ENCODE data around the gene MED15.

DNA sequence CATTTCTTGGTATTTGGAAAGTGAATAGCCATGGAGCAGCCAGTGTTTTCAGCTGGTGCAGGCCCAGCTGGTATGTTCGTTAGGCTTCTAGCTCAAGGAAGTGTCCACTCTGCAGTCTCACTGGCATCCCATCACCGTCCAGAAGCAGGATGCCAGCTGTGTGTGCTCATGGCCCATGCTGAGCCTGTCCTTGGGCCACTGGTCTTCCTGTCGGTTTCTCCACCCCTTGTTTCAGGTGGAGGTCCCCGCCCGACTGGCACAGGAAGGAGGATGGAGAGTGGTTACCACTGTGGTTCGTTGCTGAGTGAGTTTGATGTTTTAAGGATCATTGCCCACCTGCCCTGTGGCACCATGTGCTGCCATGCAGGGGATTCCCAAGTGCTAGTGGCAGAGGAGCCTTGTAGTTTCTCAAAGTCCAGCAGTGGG lies 63.7 kb downstream of the MED15 start:
- TF ChIP-seq FOS (IDR thresholded peaks at IDR 0.05; ENCODE audit: low read depth, low read length) (no peak), MXI1 (IDR thresholded peaks at IDR 0.05; ENCODE audit: borderline replicate concordance, low read depth, low read length) (no peak), RFX5 (IDR thresholded peaks at IDR 0.05; ENCODE audit: low read depth, low read length) (no peak), RAD21 (IDR thresholded peaks at IDR 0.05; ENCODE audit: low read length) (no peak), POLR2A (IDR thresholded peaks at IDR 0.05; ENCODE audit: low read depth, low read length) (no peak), USF2 (IDR thresholded peaks at IDR 0.05; ENCODE audit: low read depth, low read length) (no peak), BHLHE40 (IDR thresholded peaks at IDR 0.05; ENCODE audit: low read depth, low read length) (no peak), MAFK (IDR thresholded peaks at IDR 0.05; ENCODE audit: low read depth, low read length) (no peak), RCOR1 (IDR thresholded peaks at IDR 0.05; ENCODE audit: insufficient replicate concordance, low read length) (no peak), MAZ (IDR thresholded peaks at IDR 0.05; ENCODE audit: borderline replicate concordance, low read depth, low read length) (no peak)
- TF ChIP-seq, protein P1, sequence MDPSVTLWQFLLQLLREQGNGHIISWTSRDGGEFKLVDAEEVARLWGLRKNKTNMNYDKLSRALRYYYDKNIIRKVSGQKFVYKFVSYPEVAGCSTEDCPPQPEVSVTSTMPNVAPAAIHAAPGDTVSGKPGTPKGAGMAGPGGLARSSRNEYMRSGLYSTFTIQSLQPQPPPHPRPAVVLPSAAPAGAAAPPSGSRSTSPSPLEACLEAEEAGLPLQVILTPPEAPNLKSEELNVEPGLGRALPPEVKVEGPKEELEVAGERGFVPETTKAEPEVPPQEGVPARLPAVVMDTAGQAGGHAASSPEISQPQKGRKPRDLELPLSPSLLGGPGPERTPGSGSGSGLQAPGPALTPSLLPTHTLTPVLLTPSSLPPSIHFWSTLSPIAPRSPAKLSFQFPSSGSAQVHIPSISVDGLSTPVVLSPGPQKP (IDR thresholded peaks at IDR 0.05; ENCODE audit: borderline replicate concordance, low read depth, low read length) = no peak
- TF ChIP-seq, protein P2, sequence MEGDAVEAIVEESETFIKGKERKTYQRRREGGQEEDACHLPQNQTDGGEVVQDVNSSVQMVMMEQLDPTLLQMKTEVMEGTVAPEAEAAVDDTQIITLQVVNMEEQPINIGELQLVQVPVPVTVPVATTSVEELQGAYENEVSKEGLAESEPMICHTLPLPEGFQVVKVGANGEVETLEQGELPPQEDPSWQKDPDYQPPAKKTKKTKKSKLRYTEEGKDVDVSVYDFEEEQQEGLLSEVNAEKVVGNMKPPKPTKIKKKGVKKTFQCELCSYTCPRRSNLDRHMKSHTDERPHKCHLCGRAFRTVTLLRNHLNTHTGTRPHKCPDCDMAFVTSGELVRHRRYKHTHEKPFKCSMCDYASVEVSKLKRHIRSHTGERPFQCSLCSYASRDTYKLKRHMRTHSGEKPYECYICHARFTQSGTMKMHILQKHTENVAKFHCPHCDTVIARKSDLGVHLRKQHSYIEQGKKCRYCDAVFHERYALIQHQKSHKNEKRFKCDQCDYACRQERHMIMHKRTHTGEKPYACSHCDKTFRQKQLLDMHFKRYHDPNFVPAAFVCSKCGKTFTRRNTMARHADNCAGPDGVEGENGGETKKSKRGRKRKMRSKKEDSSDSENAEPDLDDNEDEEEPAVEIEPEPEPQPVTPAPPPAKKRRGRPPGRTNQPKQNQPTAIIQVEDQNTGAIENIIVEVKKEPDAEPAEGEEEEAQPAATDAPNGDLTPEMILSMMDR (conservative IDR thresholded peaks at IDR 0.05; ENCODE audit: low read depth, low read length) = no peak

Data from IMR-90 (cell line).